GM12801 (cell line): ENCODE results near the gene ATP2C1.

Experiments
- TF ChIP-seq, protein P1 (sequence below): IDR thresholded peaks from one replicate; pipeline ENCODE4 v1.5.1; 2011; ENCODE audit warnings: control low read depth; ENCODE audit not compliant: insufficient read length; ENCODE audit errors: extremely low read depth

The ATP2C1 gene

DNA sequence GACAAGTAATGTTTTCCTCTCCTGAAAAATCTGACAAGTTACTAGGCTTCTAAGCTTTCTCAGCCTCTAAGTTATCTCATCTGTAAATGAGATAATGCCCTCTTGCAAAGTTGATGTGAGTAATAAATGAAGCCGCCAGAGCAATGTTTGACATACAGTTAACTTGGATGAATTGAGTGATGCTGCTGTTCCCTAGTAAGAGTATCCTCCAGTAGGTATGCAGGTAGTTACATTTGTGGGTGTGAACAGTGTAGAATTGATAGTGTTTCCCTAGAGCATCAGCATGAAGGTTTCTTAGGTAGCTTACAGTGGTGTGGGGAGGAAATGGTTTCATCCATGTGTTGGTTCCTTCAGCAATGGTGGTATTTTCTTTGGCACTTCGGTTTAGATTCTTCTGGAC, 3.4 kb downstream of the ATP2C1 start:
- TF ChIP-seq, protein P1, sequence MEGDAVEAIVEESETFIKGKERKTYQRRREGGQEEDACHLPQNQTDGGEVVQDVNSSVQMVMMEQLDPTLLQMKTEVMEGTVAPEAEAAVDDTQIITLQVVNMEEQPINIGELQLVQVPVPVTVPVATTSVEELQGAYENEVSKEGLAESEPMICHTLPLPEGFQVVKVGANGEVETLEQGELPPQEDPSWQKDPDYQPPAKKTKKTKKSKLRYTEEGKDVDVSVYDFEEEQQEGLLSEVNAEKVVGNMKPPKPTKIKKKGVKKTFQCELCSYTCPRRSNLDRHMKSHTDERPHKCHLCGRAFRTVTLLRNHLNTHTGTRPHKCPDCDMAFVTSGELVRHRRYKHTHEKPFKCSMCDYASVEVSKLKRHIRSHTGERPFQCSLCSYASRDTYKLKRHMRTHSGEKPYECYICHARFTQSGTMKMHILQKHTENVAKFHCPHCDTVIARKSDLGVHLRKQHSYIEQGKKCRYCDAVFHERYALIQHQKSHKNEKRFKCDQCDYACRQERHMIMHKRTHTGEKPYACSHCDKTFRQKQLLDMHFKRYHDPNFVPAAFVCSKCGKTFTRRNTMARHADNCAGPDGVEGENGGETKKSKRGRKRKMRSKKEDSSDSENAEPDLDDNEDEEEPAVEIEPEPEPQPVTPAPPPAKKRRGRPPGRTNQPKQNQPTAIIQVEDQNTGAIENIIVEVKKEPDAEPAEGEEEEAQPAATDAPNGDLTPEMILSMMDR = no peak

DNA sequence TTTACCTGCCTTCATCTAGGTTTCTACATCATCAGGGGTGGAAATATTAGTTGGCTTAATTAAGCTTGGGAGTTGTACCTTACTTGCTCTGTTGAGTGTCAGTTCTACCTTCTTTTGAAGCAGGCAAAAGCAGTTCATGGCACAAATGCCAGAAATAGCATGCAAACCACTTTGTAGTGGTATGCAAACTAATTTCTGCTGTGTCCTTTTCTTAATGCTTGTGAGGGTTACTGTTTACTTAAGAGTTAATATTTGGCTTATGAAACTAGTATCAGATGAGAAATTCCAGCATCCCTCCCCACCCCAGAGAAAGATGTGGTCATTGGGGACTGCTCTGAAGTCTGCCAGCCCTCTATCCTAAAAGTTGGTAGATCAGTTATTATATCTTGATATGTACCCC, 7.1 kb downstream of the ATP2C1 start:
- TF ChIP-seq, protein P1 = no peak

DNA sequence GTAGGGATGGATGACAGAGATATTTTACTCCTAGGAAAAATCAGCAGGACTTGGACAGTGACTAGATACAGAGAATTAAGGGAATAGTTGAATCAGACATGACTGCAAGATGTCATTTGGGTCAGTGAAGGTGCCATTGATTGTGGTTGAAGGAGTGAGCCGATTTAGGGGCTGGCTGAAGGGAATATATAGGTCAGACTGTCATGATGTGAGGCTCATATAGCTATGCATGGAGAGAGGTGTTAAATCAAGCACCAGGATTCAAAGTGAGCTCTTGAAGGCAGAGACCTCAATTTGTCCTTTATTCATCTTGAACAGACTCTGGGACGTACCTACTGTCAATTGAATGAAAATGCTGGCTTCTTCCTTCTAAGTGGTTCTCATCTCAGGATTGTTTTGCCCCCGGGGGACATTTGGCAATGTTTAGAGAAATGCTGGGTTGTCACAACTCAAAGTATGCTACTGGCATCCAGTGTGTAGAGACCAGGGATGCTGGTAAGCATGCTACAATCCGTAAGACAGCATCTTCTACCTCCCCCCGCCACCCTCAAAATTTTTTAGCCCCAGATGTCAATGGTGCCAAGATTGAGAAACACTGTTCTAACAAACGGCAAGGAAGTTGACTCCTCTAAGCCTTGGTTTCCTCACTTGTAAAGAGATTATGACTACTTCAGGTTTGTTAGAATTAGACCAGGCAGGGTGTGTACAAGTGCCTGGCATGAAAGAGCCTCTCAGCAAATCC, 7.8 kb downstream of the ATP2C1 start:
- TF ChIP-seq, protein P1 = no peak

DNA sequence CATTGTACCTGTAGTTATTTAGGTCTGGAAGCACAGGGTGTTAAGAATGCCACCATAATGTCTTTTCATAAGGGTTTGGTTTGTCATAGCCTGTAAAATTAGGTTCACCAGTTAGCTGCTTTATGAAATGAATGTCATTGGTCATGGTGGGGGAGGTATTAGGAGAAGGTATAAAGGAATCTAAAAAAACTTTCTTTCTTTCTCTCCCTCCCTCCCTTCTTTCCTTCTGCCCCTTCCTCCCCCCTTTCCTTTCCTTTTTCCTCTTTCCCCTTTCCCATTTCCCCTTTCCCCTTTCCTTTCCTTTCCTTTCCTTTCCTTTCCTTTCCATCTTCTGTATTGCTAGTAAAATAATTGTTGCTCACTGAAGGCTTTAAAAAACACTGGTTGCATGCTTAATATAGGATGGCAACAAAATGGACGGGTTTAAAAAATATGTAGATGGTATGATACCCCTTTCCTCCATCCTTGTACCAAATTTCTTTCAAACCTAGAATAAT, 9.6 kb downstream of the ATP2C1 start:
- TF ChIP-seq, protein P1 = no peak

DNA sequence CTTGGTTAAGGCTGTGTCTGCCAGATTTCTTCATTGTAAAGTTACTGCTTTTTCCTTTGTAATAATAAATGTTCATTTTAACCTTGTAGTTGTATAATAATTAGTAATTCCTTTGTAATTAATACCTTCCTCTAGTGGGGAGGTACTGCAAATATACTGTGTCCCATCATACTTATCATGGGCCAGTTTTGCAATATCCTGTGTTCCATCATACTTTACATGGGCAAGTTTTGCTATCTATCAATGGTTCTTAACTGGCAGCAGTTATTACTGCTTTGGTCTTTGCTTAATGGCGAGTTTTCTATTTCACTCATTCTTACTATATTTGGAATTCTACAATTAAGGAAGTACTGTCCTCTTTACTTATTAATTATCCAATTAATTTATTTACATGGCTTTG, 10.6 kb downstream of the ATP2C1 start:
- TF ChIP-seq, protein P1 = no peak

DNA sequence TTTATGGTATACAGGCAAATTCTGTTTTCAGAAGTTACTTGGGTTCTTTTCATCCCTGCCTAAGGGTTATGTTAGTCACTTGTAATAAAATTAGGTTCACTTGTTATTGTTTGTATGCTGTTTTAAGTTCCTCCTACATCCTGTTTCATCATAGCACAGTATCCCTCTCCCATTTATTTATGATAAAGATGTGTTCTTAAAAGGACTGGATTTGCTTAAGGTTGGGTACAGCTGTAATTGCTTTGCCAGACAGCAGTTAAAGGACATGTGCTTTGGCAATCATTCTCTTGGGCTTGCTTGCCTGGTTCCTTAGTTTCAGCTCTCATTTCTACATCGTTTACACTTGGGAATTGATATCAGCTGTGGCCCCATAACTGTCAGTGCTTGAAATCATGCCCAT, 11.7 kb downstream of the ATP2C1 start:
- TF ChIP-seq, protein P1 = no peak

DNA sequence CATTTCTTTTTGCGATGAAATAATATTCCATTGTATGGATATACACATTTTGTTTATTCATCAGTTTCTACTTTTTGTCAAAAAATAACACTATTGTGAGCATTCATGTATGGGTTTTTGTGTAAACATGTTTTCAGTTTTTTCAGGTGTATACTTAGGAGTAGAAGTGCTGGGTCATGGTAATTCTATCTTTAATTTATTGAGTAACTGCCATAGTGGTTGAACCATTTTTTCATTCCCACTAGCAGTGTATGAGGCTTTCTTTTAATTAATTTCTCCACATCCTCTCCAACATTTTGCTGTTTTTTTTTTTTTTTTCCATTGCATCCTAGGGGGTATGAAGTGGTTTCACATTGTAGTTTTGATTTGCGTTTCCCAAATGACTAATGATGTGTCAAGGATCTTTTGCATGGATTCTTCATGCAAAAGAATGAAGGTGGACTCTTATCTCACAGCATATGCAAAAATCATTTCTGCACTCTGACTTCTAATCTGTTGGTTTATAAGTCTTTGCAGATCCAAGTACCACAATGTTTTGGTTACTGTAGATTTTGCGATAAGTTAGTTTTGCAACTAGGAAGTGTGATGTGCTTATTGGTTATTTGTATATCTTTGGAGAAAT, 12.6 kb downstream of the ATP2C1 start:
- TF ChIP-seq, protein P1 = no peak
